Effector memory CD4-positive, alpha-beta T cell (primary cell): ENCODE measurements around the gene PNRC2.

ENCODE experiments used
- DNase-seq, 3 donors: peaks; one replicate each; pipeline ENCODE4 v3.0.0-alpha.2; 2020
- H3K27ac ChIP-seq: 2 replicates; pipeline ENCODE4 v1.7.0; 2013; ENCODE audit warnings: mild to moderate bottlenecking, low read length, moderate library complexity; ENCODE audit not compliant: insufficient read depth, poor library complexity, severe bottlenecking
- H3K27me3 ChIP-seq: replicated peaks from 2 replicates; pipeline ENCODE4 v1.7.0; 2013; ENCODE audit warnings: mild to moderate bottlenecking, low read length; ENCODE audit not compliant: insufficient read depth, control insufficient read depth, poor library complexity, severe bottlenecking
- H3K36me3 ChIP-seq: 2 replicates; pipeline ENCODE4 v1.7.0; 2013; ENCODE audit warnings: mild to moderate bottlenecking, low read length, moderate library complexity; ENCODE audit not compliant: control insufficient read depth, insufficient read depth
- H3K4me1 ChIP-seq: 2 replicates; pipeline ENCODE4 v1.7.0; 2013; ENCODE audit warnings: low read length, mild to moderate bottlenecking; ENCODE audit not compliant: control insufficient read depth, insufficient read depth, poor library complexity, severe bottlenecking
- H3K4me3 ChIP-seq: 2 replicates; pipeline ENCODE4 v1.7.0; 2013; ENCODE audit warnings: low read length, low read depth, mild to moderate bottlenecking; ENCODE audit not compliant: insufficient read depth, poor library complexity, severe bottlenecking
- H3K9me3 ChIP-seq: 2 replicates; pipeline ENCODE4 v1.7.0; 2013; ENCODE audit warnings: mild to moderate bottlenecking, low read length, moderate library complexity; ENCODE audit not compliant: control insufficient read depth

The PNRC2 gene

GRCh38 chr1:23923592-23924499, 35.8 kb upstream of the PNRC2 start:
- Histone ChIP-seq H3K4me1 (no peaks in the 10 kb centered on the region), H3K27ac (no peak overlapping the region), H3K36me3 (no peaks in the 10 kb centered on the region), H3K9me3 (no peaks in the 10 kb centered on the region), H3K27me3 (no peaks in the 10 kb centered on the region), H3K4me3 (no peak overlapping the region)
- DNase-seq: no peak

- Histone ChIP-seq H3K36me3 (no peaks in the 10 kb centered on the region), H3K27ac (no peak overlapping the region), H3K9me3 (no peaks in the 10 kb centered on the region), H3K4me3 (no peak overlapping the region), H3K4me1 (no peaks in the 10 kb centered on the region), H3K27me3 (no peaks in the 10 kb centered on the region)
- DNase-seq: no peak
These were observed 35.0 kb upstream of the PNRC2 start for GRCh38 chr1:23924601-23925000.

GRCh38 chr1:23925279-23925678, 34.3 kb upstream of the PNRC2 start:
- H3K4me3 ChIP-seq: no peak overlapping the region
- no peak overlapping the region for H3K27ac ChIP-seq
- no peaks in the 10 kb centered on the region for H3K9me3 ChIP-seq
- no peak for DNase-seq
- H3K36me3 ChIP-seq: no peaks in the 10 kb centered on the region
- no peaks in the 10 kb centered on the region for H3K4me1 ChIP-seq
- no peaks in the 10 kb centered on the region for H3K27me3 ChIP-seq

- DNase-seq: no peak
- H3K27me3 ChIP-seq: no peaks in the 10 kb centered on the region
- H3K4me3 ChIP-seq: no peak overlapping the region
- no peaks in the 10 kb centered on the region for H3K36me3 ChIP-seq
- no peak overlapping the region for H3K27ac ChIP-seq
- H3K9me3 ChIP-seq: no peaks in the 10 kb centered on the region
- H3K4me1 ChIP-seq: no peaks in the 10 kb centered on the region
These were observed 32.5 kb upstream of the PNRC2 start for GRCh38 chr1:23927097-23927496.

- Histone ChIP-seq H3K9me3 (no peaks in the 10 kb centered on the region), H3K27ac (no peak overlapping the region), H3K27me3 (no peaks in the 10 kb centered on the region), H3K4me1 (no peaks in the 10 kb centered on the region), H3K4me3 (no peak overlapping the region), H3K36me3 (no peaks in the 10 kb centered on the region)
- DNase-seq: no peak
These were observed 30.8 kb upstream of the PNRC2 start for GRCh38 chr1:23928789-23929188.

GRCh38 chr1:23930270-23930669, 29.4 kb upstream of the PNRC2 start:
- Histone ChIP-seq H3K27ac (no peak overlapping the region), H3K36me3 (no peaks in the 10 kb centered on the region), H3K4me1 (no peaks in the 10 kb centered on the region), H3K9me3 (no peaks in the 10 kb centered on the region), H3K27me3 (no peaks in the 10 kb centered on the region), H3K4me3 (no peak overlapping the region)
- DNase-seq: no peak

DNA sequence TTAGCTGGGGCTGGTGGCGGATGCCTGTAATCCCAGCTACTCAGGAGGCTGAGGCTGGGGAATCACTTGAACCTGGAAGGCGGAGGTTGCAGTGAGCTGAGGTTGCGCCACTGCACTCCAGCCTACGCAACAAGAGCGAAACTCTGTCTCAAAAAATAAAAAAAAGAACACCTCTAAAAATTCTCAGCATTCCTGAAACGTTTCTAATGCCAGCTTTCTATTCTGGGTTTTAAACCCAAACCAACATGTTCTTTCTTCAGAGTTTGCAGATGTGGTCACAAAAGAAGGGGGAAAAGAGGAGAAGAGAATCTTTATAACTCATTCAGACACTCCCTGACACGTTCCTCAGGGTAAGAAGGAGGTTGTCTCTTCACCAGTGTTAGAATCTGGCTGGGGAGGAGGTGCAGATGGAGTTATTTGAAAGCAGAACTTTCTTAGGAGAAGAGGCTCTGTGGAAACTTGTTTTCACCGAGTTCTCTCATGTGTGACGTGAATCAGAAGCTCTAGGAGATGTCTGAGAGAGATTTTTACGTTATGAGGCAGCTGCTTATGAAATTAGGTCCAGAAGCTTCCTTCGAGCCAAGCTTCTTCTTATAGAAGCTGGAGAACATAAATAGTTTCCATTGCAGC, 28.7 kb upstream of the PNRC2 start:
- Histone ChIP-seq H3K27ac (no peak overlapping the region), H3K4me3 (no peak overlapping the region), H3K27me3 (no peaks in the 10 kb centered on the region), H3K36me3 (no peaks in the 10 kb centered on the region), H3K4me1 (no peaks in the 10 kb centered on the region), H3K9me3 (no peaks in the 10 kb centered on the region)
- DNase-seq: no peak

GRCh38 chr1:23931491-23931880, 28.1 kb upstream of the PNRC2 start:
- H3K27me3 ChIP-seq: no peaks in the 10 kb centered on the region
- H3K4me3 ChIP-seq: no peak overlapping the region
- no peak overlapping the region for H3K27ac ChIP-seq
- no peaks in the 10 kb centered on the region for H3K36me3 ChIP-seq
- no peaks in the 10 kb centered on the region for H3K9me3 ChIP-seq
- no peak for DNase-seq
- no peaks in the 10 kb centered on the region for H3K4me1 ChIP-seq

DNA sequence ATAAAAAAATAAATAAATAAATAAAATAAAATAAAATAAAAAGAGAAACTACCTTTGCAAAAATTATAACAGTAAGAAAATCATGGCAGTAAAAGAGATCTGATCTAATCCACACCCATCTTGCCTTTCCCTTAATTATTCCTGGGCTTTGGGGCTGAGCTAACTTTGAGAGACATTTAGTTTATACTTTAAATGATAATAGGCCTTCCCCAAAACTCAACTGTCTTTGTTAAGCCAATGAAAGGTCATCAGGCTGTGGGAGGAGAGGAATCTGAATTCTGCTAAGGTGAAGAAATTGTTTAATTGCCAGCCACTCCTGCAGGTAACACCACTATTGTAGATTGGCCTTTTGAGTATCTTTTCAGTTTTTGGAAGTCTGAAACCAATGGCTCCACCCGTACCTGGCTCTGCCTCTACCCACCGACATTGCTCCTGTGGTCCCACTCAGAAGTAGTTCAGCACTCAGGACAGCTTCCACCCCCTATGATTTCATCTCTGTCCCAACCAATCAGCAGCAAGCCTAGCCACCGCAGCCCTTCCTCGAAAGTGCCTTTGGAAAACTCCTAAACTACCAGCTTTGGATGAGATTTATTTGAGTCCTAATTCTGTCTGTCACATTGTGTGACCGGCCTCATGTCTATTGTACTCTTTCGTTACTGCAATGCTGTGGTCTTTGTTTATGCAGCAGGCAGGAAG, 23.0 kb upstream of the PNRC2 start:
- Histone ChIP-seq H3K4me3 (no peak overlapping the region), H3K9me3 (no peaks in the 10 kb centered on the region), H3K27me3 (no peaks in the 10 kb centered on the region), H3K36me3 (no peaks in the 10 kb centered on the region), H3K27ac (no peak overlapping the region), H3K4me1 (no peaks in the 10 kb centered on the region)
- no peak for DNase-seq

- no peak overlapping the region for H3K4me3 ChIP-seq
- H3K27ac ChIP-seq: no peak overlapping the region
- H3K9me3 ChIP-seq: no peaks in the 10 kb centered on the region
These were observed 12.3 kb upstream of the PNRC2 start for GRCh38 chr1:23947366-23947765.

More at GRCh38 chr1:23947366-23947765, 12.3 kb upstream of the PNRC2 start:
- Histone ChIP-seq H3K4me1 (no peaks in the 10 kb centered on the region), H3K27me3 (no peaks in the 10 kb centered on the region), H3K36me3 (no peaks in the 10 kb centered on the region)
- no peak for DNase-seq
